HG02763 (cell line): Measurements from ENCODE around the gene TNFAIP8L3.

Source experiments
- ATAC-seq: cut with Tn5 transposase; IDR thresholded peaks from one replicate; pipeline ENCODE4 v1.9.1; 2021; ENCODE audit warnings: mild to moderate bottlenecking, moderate library complexity; ENCODE audit not compliant: unreplicated experiment

TNFAIP8L3 gene

DNA sequence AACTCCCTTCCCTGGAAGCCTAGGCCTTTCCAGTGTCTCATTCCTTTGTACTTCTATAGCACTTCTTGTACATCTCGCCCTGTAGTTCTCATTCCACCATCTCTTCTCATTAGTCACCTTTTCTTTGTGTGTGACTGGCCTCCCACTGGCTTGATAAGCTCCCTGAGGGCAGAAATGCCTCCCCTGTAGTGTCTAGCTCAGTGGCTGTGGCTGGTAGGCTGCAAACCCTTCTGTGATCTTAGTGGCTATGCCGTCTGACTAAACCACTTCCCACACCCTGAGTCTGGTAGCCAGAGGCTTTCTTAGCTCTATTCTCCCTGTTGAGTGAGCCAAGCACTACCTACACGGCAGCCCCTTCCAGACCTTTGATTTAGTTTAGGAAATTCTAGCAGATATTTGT, 24.4 kb upstream of the TNFAIP8L3 start:
- no peak for ATAC-seq

DNA sequence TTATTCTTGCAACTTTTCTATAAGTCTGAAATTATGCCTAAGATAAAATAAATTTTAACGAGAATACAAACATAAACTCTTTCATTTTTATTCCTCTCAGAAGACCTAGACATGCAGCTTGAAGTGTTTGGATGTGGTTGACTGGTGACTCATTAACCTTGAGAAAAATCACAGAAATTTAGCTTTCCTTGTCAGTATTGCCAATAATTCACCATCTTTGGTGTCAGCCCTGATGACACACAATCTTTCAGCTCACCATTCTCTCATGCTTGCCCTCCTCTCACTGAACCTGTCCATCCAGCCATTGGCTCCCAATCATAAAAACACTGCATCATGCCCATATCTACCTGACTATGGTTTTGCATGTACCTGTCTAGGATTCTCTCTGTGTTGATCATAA, 22.6 kb upstream of the TNFAIP8L3 start:
- no peak for ATAC-seq

DNA sequence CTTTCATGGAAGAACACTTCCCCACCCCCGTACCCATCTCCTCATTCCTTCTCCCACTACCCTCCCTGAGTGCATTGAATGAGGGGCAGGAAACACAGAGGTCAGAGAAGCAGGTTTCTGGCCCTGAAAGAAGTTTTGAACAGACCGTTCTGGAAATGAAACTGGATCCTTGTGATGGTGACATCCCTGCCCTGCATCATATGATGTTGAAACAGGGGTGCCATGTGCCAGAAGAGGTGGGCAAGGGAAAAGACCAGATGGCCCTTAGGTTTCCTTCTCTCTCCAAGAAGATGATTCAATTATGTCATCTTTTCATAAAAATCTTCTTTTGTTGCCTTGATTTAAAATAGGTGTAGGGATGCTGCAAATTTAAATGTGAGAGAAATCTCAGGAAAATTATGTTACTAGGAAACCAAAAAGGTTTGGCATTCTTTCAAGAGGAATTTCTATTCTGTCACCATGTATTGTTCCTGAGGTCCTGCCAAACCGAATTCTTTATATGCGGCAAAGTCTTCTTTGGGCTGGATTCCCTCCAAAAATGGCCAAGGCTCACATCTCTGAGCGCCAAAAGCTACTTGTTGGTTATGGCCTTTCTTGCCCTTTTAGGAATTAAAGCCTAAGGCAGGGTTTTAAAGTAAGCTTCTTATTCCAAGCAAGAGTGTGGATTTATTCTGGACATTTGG, 19.9 kb upstream of the TNFAIP8L3 start:
- ATAC-seq: no peak

DNA sequence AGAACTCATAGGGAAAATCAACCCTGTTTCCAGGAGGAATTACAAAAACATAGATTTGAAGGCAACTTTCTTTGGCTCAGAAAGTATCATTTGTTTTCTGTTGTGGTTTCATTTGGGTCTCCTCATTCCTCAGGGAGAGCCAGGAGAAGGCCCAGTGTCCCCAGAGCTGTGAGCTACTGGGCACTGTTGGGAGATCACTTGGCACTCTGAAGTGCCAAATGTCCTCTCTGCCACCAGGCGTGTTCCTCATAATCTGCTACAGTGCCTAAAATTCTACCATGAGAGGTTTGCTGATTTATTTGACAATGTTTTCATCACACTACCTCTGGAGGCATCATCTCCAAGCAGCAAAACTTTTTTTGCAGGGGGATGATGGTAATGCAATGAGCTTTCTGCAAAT, 17.4 kb upstream of the TNFAIP8L3 start:
- no peak for ATAC-seq

DNA sequence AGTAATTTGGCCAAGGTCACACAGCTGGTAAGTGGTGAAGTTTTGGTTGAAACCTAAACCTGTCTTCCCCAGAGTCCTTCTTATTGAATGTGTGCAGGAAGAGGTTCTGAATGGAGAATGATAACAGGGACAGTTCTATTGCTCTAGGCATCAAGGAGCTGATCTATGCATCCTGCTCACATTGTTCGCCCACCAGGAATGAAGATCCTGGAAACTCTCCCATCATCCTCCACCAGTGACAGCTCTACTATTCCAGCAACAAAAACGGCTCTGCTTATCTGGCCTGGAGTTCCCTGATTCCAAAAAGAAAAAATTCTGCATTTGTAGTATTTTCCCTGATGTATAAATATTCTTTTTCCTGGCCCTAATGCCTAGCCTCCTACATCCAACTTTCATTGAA, 16.4 kb upstream of the TNFAIP8L3 start:
- ATAC-seq: no peak

DNA sequence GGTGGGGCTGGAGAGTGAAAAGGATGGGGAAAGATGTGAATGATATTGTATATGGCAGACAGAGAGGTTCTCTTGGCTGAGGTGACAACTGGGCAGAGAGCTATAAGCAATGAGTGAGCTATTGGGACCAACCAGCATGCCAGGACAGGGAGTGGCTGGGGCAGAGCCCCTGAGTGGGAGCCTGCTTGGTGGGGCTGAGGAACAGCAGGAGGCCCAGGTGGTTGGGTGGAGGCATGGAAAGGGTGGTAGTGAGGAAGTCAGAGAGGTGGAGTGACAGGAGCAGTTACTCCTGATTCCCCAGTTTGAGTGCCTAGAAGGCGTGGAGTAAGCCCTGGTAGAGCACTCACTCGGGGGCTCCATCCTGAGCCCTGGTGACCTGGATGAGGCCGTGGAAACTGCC, 15.5 kb upstream of the TNFAIP8L3 start:
- ATAC-seq: no peak

DNA sequence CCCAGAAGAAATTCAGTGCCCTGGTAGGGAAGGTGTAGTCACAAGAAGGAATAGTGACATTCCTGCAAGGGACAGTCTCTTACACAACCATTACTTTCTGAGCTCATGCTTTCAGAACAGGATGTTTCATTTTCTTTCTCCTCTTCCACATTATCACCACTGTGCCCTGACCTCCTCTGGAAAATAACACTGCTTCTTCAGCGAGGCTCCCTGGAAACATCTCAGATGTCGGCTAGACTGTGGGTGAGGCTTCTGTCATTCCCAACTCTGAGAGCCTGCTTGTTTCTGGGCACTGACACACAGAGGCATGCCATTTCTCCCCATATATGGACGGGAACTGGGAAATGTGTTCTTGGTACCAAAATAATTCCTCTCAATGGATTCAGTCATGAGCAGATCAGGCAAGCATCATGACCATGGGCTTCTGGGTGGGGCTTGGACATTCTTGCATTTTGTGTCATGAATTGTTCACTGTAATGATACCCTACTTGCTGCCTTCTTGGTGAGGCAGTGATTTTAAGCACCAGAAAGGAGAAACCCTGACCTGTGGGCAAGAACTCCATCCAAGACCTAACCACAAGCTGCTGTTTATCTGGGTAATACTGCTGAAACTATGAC, 14.3 kb upstream of the TNFAIP8L3 start:
- no peak for ATAC-seq

DNA sequence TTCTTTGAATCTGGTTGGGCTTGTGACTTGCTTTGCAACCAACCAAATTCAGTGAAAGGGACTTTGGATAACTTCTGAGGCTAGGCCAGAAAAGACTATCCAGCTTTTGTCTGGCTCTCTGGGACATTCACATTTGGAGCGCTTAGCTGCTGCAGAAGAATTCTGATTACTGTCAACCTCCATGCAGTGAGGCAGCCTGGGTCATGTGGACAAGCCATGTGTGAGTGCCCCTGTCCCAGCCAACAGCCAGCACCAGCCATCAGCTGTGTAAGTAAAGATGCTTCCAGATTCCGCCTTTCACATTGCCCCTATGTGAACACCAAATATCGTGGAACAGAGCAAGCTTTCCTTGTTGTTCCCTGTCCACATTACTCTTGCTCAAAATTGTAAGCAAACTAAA, 12.9 kb upstream of the TNFAIP8L3 start:
- no peak for ATAC-seq

DNA sequence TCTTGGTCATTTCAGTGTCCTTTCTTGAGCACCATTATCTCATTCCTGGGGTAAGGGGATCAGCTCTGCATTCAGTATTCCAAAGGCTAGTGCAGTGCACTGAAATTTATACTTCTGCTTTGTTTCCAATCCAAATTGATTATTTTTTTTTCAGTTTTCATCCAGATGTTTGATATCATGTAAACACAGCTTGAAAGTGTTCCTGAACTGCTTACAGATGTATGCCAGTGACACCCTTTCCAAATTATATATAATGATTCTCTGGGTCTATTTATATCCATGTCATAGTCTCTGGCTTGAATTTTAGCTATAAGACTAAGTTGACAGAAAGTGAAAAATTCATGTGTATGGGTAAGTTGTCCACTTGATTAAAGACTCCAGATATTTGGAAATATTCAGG, 11.8 kb upstream of the TNFAIP8L3 start:
- no peak for ATAC-seq

DNA sequence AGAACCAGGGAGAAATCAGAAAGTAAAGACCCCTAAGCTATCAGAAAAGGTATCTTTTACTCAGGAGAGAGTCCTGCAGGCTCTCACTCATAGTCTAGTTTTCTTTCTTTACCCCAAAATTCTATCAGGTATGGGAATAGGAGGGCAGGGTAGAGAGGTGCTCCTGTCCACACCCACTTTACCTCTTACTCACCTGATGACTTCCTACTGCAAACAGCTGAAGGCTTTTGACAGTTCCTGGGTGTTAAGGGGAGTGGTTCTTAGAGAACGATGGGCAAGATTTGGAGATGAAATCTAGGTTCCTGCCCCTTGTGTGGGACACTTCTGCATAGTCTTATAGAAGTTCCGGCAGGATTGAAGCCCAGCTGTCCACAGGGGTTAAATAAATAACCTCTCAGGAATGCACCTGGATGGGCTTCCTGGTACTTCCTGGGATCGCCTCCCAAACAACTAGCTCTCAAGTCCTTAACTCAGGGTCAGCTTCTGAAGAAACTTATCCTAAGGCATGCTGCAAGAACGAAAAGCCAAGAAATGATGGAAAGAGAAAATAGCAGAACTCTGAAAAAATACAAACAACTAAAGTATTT, 10.8 kb upstream of the TNFAIP8L3 start:
- ATAC-seq: no peak

DNA sequence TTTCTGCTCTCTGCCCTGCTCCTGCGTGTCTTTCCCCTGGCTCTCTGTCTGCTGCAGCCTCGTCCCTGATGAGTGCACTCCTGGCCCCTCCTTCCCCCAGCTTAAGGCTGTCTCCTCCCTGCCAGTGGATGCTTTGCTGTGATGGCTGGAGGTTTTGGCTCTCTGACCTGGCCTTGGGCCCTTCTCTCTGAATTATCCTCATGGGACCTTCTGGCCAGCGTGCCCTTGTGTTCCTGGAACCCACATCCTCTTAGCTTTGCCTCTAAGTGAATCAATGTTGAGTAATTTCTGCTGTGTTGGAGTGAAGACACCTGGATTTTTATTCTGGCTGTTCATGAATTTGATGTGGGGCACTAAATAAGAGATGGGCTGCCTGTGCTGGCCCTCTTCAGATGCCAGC, 9.8 kb upstream of the TNFAIP8L3 start:
- ATAC-seq: no peak

DNA sequence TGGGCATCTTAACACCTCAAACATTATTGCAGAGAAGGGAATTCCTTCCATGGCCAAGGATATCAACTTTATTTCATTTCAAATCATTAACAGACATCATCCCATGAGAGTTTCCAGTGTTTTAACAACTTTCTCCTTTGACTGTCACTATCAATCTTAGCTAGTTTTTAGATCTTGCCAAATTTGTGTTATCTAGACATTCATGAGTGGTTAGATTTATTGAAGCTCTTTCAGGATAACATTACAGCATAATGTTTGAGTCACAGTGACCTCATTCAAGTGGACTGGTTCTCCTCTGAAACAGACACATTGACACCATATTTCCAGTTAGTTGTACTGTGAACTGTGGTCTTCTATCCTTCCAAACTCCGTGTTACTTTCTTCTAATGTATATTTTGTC, 8.6 kb upstream of the TNFAIP8L3 start:
- no peak for ATAC-seq

DNA sequence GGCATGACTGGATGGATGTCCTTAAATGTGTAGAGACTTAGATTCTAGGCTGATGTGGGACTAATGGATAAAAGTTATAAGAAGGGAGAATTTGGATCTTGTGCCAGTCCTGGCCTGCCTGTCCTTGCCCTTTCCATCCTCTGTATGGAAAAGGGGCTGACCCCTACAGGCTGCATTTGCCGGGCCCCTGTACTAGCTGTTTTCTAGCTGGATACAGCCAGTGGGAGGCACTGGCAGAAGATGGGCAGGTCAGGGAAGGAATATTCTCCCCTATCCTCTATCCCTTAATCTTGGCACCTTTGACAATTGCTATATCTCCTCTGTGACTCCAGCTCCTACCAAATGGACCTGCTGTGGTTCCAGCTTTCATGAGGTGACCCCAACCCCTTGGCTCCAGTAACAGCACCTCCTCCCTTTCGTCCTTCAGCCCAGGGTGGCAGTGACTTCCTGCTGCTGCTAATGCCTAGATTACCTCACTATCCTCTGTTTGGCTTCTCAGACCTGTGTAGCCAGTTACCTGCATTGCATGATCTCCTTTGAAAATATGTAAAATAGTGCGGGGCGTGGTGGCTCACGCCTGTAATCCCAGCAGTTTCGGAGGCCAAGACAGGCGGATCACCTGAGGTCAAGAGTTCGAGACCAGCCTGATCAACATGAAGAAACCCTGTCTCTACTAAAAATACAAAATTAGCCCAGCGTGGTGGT, 6.2 kb upstream of the TNFAIP8L3 start:
- no peak for ATAC-seq

DNA sequence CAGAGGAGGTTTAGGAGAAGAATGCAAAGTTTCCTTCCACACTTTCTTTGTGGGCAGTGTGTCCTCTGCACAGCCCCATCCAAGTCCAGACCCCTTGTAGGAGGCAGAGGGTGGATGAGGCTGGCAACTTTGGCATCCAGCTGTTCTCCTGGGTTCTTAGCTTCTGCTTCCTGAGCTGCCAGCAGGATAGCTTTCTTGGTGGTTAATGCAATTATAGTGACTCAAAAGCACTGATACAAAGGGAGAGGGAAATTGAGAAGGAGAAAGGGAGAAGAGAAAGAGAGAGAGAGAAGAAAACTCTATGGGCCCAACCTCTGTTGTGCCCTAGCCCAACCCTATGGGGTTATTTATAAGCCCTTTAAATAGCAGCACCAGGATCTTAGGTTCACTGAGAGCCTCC, 4.5 kb upstream of the TNFAIP8L3 start:
- no peak for ATAC-seq

DNA sequence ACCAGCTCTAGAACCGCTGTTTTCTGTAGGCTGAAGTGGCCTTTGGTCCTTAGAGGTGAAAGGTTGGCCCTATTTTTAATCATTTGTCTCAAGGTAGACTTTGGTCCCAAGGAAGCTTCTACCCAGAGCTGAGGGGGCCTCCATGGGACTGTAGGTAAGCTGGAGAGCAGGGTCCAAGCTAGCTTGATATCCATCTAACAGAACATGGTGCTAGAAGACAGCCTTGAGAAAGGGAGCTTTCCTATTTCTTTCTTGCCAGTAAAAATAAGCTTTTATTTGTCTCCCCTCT, 3.6 kb upstream of the TNFAIP8L3 start:
- no peak for ATAC-seq

DNA sequence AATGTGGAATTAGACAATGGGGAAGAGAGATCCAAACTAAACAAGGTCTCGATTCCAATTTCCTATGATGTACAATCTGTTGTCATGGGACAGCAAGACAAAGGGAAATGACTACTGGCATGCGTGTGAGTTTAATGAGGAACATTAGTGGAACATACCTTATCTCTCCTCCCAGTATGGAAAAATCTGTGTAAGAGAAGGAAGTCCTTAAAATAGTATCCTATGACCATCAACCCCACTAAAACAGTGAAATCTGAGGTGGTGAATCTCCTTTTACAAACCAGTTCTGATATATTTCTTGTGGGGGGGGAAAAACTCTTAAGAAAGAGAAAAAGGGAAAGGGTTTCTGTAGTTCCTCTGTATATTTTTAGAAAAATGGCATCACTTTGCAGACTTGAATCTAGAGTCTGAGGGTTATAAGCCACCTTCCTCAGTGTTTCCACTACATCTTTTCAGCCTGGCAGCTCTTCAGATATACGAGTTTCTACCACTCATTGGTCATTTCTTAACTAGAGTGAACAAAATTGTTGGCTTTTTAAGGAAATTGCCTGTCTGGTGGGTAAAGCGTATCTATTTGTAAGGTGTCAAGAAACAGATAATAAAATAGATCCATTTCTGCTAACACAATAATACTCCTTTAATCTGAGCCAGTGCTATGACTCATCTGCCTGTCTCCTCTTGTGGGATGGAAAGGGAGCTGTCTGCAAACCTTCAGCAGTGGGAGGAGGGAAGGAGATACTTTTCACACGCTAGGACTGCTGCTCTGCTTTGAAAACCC, 3.0 kb upstream of the TNFAIP8L3 start:
- ATAC-seq: no peak

DNA sequence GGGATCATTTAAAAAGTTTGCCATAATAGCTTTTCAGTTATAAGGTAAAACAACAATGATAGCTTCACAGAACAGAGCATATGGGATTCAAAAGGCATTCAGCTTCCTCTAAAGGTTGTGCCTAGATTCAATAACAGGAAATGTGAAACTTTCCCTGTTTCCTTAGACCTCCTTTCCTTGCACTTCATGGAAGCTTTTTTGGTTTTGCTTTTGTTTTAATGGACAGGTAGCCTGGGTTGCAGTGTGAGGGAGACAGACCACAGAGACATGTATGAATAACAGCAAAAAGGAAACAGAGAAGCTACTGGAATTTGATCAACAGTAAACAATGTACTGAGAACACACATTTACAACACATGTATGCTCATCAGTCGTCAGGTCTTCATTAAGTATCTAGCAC, 2.3 kb upstream of the TNFAIP8L3 start:
- ATAC-seq: no peak

DNA sequence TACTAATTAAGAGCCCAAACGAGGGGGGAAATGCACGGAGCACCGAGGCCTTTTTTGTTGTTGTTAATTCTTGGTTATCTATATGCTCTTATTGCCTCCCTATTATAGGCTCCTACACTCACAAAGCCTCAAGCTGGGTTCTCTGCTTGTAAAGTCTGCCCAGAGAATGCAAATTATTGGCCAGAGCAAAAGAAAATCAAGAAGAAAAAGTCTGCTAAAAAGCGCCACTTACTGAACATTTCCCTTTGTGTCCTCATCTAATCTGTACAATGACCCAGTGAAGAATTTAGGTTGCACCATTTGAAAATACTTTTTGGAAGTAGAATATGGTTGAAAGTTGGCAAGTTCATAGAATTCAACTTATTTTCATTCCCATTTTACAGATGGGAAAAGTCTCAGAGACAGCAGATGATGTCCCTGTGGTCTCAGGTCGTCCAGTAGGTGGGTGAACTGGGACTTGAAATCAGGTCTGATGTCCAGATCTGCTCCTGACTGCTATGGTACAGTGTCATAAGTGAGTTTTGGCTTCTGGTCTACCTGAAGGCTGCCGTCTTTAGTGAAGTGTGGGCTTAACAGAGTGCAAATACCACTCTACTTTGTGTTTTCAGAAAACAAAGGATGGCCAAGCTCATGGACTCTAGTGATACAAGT, 1.1 kb upstream of the TNFAIP8L3 start:
- no peak for ATAC-seq

DNA sequence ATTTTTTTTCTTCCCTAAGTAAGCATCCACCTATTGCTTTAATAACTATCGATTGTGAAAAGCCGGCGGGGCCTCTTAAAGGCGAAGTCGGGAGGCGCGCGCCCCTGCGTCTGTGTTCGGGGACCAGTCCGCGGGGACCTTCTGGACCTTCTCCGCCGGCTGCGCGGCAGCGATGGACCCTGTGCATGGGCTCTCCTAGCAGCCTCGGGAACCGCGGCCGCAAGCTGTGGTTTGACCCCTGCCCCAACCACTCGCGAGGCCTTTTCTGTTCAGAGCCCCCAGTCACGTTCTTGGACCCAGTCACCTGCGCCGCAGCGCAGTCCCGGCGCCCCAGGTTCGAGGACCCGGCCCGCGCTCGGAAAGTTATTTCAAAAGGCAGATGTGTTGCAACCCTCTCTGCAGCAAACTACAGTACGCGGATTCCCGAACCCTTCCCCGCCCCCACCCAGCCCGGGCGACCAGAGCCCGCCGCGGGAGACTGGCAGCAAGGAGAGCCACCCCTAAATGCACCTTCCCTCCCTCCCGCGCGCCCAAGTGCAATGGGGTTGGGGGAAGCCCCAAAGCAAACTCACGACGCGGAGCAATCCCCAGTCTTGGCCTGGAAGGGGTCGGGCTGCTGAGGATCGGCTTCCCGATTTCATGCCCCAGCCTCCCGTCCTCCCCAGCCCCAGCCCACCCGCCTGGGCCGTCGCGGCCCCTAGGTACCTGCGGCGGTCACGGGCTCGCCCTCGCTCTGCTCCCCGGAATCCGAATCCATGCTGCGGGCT, 684 bp downstream of the TNFAIP8L3 start:
- no peak for ATAC-seq

DNA sequence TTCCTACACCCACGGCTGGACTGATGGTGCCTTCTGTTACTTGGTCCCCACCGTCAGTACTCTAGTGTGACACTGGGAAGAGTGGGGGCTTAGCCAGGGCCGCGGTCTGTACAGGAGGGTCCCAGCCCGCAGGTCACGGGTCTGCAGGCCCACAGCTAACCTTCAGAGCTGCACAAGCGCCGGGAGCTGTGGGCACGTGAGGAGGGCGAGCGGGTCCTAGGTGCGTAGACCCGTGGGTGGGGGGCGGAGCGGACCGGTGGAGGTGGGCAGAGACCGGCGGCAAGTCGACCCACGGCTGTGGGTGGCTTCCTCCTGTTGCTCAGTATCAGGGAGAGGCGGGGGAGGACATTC, 1.2 kb downstream of the TNFAIP8L3 start:
- no peak for ATAC-seq
